Endometrial microvascular endothelial cells (primary cell): ENCODE measurements around the gene DIPK1B. TPM values are rescaled to one million over a fixed set of nuclear protein-coding genes. Genes with fewer than 3 reads are reported as not detected.
"Not testable (repeated sequence)": the region's sequence is repeated elsewhere in the genome, so short reads cannot be mapped to it uniquely, and the experiment has no call there.

ENCODE experiments used
- in situ Hi-C: cut with HindIII; loops from 2 replicates; pipeline ENCODE4 v1.10.0; 2017; ENCODE audit warnings: low sequenced_read_pairs, low pct_unique_long_range_greater_than_20kb; ENCODE audit errors: inconsistent ontology term
- total RNA-seq: library from RNA; depleted of rRNA; stranded (reverse); fragments of >200 nt; gene quantifications from one replicate; pipeline ENCODE4 v1.2.3, GENCODE V29; 2015; ENCODE audit errors: inconsistent ontology term

Gene DIPK1B
- total RNA-seq, 1 donor from 2014 or later, result 44.5 TPM

DNA sequence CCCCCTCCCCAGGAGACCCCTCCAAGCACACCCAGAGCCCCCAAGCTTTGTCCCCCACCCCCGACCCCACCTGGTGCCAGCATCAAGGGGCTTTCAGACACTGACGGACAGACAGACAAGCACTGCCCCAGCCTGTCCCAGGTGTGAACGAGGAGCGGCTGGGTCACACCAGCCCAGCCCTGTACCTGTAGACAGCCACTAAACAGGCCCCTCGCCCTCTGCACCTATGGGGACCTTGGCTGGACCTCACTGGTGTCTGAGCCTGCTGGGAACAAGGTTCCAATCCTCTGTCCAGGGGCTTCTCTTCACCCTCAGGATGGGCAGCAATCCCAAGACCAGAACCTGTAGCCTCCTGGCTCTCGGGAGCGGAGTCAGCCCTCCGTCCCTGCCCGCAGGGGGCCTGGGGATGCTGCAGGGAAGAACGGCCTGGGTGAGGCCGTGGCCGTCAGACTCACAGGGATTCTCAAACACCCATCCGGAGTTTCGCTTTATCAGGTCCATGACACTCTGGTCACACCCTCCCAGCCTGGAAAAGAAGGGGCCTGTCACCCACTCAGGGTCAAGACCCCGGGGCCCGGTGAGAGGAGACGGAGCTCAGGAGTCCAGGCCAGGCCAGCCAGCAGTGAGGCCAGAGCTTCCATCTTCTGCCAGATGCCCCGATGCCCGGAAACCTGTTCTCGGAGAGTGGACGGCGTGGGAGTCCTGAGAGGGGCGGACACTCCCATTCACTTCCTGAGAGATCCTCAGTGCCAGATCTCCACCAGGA, 33.2 kb downstream of the DIPK1B start:
- in situ Hi-C loops, result no loop called here

- in situ Hi-C loops, result no loop called here
Observed at GRCh38 chr9:136746155-136746490, 33.8 kb downstream of the DIPK1B start.

GRCh38 chr9:136746621-136747020, 34.2 kb downstream of the DIPK1B start:
- in situ Hi-C loops, result no loop called here

- in situ Hi-C loops, result no loop called here
Observed at GRCh38 chr9:136747161-136748060, 35.0 kb downstream of the DIPK1B start.

DNA sequence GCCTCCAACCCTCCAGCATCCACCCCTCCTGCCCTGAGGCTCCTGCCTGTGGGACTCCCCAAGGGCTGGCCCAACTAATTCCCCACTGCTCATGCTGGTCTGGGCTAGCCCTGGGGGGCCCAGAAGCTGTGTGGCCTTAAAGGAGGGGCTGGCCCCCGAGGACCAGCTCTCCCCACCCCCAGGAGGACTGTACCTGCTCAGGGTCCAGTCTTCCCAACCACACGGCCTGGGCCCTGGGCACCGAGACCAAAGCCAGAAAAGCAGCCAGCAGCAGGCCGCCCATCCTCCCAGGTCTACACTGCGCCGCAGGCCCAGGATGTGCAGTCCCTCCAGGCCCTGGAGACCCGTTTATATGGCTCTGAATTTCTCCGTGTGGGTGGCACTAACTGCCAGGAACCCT, 35.8 kb downstream of the DIPK1B start, which contains the start of gene LCN6:
LCN6 (minus strand) TSS at position 325 of the 400 bp plus-strand sequence; CDS start at position 283, 42 bp downstream.
- in situ Hi-C loops, result no loop called here

DNA sequence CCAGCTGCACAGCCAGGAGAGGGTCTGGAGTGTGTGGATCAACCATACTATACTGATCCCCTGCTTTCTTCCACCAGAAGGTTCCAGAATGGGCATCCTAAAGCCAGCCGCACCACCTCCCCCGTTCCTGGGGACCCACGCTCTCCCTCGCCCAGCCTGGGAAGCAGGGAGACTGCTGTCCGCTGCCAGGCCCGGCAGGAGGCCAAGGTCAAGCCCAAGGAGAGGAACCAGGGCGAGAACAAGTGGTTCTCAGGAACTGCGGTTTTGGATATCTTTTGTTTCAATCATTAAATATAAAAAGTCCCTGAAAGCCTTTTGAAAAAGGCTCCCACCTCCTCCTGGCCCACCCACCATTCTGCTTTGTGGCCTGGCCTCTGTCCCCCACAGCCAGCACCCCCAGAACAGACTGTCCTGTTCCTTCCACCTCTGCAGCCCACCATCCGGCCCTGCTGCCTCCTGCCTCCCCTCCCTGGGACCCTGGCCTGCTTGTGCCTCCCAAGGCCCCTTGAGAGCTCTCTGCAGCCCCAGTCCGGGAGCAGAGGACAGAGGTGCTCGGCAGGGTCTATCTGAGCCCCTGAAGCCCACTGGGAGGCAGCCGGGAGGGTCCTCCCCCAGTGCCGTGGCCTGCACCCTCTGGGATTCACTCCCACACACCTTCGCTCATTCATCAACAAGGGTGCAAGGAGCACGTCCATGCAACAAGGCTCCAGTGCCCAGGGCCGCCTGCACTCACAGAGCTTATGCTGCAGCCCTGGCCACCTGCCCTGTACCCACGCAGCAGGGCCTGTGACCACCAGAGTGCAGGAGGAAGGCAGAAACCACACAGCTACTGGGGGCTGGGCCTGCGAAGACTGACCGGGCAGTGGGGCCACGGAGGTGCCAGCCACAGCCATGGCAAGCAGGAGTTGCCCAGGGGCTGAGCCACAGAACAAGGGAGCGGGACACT, 36.6 kb downstream of the DIPK1B start:
- in situ Hi-C loops, result no loop called here

DNA sequence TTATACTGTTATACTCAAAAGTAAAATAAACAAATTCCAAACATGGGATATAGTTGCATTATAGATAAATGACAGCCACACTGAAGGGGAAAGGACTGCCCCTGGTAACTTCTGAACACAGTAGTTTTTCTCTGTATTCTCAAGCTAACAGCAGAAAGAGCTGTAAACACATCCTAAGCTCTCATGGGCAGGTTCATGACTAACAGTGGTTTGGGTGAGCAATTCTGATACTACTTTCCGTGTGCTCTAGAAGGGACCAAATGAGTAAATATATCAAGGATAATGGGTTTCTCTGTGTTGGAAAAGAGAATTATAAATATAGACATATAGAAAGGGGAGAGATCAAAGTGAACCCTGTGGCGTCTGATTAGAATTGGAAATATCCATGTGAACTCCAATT, 38.2 kb downstream of the DIPK1B start:
- in situ Hi-C loops, result no loop called here

DNA sequence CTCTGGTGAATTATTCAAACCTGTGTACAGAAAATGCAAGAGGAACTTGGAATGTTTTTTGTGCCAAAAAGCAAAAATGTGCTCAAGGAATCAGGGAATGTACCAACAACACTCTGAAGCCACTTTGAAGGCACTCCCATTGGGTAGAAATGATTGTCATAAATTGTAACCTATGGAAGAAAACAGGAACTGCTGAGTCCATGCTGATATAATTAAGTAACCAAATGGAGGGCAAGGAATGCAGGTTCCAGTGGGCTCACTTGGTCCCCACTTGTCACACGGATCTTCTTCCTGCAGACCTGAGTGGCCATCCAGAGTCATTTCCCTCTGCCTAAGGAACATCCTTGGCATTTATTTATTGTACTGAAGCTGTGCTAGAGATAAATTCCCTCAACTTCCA, 38.9 kb downstream of the DIPK1B start:
- in situ Hi-C loops, result no loop called here

GRCh38 chr9:136751814-136752213, 39.4 kb downstream of the DIPK1B start:
- in situ Hi-C loops, result no loop called here

DNA sequence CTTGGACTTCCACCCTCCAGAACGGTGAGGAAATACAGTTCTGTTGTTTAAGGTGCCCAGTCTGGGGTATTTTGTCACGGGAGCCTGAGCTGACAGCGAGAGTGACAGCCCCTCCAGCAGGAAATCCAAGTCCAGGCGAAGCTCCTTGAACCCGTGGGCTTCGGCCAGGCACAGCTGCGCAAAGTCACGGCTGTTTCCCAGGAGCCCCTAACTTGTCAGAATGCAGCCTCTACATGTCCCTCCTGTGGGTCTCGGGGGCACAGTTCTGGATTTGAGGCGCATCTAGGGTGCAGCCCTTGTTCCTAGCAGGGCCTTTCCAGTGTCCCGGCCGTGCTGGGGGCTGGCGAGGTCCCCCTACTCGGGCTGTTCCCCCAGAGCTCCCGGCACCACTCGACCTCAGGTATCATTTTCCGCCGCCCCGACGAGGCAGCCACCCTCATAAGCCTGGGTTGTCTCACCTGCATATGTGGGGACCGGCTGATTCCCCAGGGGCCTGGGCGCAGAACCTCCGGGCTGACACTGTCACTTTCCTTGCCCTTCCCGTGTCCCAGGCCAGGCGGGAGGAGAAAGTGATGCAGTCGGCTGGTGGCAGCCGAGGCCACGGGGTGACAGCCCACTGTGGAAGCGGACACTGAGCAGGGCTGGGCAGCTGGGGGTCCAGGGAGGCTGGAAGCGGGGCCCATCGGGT, 41.1 kb downstream of the DIPK1B start:
- in situ Hi-C loops, result no loop called here

DNA sequence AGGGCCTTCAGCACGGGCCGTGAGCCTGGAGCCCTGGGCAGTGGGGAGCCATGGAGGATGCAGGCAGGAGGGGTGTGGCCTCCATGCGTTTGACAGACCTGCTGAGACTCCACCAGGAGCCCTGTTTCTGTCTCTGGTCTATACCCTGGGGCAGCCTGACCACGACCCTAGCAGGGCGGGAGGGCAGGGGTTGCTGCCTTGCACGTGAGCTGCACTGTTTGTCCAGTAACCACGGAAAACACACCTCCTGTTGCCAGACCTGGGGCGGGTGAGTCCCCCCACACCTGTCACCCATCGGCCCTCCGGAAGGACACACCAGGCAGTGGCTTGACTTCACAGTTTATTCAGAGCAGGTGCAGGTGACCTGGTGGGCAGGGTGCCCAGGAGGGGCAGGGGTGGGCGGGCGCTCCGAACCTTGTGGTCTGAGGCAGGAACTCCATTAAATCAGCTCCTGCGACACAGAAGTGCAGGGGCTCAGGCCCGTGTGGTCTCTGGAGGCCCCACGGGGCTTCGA, 41.7 kb downstream of the DIPK1B start:
- in situ Hi-C loops, result no loop called here

DNA sequence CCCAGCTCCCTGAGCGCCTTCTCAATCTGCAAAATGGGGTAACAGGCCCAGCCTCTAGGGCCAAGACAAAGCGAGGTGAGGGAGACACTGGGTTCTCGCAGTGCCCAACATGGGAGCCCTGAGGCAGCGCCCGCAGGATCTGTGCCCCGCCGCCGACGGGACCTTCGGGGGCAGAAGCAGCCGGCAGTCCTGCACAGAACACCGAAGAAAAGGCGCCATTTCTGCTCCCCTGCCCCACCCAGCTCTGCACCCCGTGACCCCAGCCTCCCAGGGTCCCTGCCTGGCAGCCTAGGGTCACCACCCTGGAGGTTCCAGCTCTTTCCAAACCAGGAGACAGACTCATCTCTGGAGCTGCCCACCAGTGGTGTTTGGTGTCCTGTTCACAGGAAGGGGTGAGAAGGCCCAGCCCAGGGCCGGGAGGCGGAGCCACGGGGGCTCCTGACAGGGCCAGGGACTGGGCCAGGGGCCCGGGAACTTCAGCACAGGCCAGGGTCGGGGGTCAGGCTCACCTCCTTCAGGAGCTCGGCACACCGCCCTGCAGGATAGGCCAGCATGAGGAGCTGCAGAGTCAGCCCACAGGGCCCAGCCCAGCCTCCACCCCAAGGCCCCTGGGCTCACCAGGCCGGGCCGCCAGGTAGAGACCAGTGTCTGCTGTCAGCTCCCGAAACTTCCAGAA, 42.4 kb downstream of the DIPK1B start:
- in situ Hi-C loops, result no loop called here

- in situ Hi-C loops, result not testable (repeated sequence)
Observed at GRCh38 chr9:136755302-136756133, 43.1 kb downstream of the DIPK1B start.

GRCh38 chr9:136756134-136756438, 43.7 kb downstream of the DIPK1B start:
- in situ Hi-C loops, result no loop called here

DNA sequence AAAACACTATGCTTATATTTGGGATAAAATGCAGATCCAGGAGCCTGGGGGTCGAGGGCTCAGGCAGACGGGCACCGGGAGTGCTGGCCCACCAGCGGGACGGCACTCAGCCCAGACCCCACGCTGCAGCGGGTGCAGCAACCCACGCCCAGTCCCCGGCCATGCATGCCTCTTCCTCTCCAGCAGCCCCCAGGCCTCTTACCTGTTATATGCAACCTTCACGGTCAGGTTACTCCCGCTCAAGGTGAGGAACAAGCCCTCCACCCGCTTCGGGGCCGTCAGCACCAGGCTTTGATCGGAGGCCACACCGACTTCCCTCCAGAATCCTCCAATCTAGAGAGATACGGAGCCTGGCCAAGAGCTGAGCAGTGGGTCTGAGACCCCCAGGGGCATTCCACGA, 44.5 kb downstream of the DIPK1B start:
- in situ Hi-C loops, result no loop called here

DNA sequence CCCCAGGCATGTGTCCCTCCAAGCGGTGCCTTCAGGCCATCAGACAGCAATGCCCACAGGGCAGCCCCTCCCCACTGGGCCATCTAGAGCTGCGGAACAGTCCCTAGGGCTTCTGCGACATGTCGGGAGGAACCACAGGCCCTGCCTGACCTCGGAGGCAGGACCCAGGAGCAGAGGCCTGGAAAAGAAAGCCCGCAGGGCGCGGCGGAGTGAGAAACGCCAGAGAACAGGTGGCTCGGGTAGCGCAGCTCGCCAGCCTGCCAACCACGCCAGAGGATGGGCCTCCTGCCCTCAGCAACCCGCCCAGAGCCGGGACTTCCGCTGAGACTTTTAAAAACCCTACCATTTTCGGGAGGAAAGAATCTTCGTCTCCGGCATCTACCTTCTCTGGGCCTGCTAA, 45.0 kb downstream of the DIPK1B start:
- in situ Hi-C loops, result no loop called here

GRCh38 chr9:136757751-136758140, 45.4 kb downstream of the DIPK1B start:
- in situ Hi-C loops, result no loop called here
